ENCODE data around the gene EXD3. TPM values are rescaled to one million over a fixed set of nuclear protein-coding genes. Genes with fewer than 3 reads are reported as not detected.

Gene EXD3
- total RNA-seq, 1 experiment from 2014 or later = 15.3 TPM

GRCh38 chr9:137278061-137278701 is 144.8 kb downstream of the EXD3 start:
- H3T11ph ChIP-seq (ENCODE audit: low read length) = no peak overlapping the region
- no peaks in the 10 kb centered on the region for H3K27me3 ChIP-seq (ENCODE audit: insufficient read depth, low read length)
- Mint-ChIP-seq H3K9me3 (no peaks in the 10 kb centered on the region), H3K36me3 (ENCODE audit: insufficient read depth in 1 of 3, low read depth in 3 of 3) (peaks cover 0 to 7% (median 4%) of the 10 kb centered on the region in 3 experiments; a peak in 4 of 7 replicates), H3K4me3 (peak overlapping the region; percentile 48 to 51; a peak in 4 of 5 replicates), H3K27ac (peak overlapping the region in 1 of 3 experiments; percentile 75; a peak in 1 of 7 replicates), H3K4me1 (peaks cover 20 to 29% of the 10 kb centered on the region in 2 experiments), H3K27me3 (ENCODE audit: low read depth) (peaks cover 13% of the 10 kb centered on the region)
- H4K8ac ChIP-seq (replicated peaks; ENCODE audit: insufficient read length, low read depth, low read length) = no peak overlapping the region
- H3K56ac ChIP-seq (ENCODE audit: insufficient read length, low read depth, low read length) = no peak overlapping the region
- H3K79me1 ChIP-seq (ENCODE audit: insufficient read depth, low read depth, low read length, poor library complexity, severe bottlenecking) = no peaks in the 10 kb centered on the region
- H3K14ac ChIP-seq (ENCODE audit: insufficient read depth, low read length) = no peak overlapping the region
- no peak overlapping the region for H3K18ac ChIP-seq (ENCODE audit: insufficient read length, low read depth, low read length)
- H2BK120ac ChIP-seq (ENCODE audit: low read depth, low read length, poor library complexity, severe bottlenecking) = no peak overlapping the region
- H3K9me3 ChIP-seq (ENCODE audit: control insufficient read depth, low read depth, low read length) = no peaks in the 10 kb centered on the region
- no peak overlapping the region for H2BK15ac ChIP-seq (ENCODE audit: low read depth, low read length)
- H3K23me2 ChIP-seq (ENCODE audit: insufficient read length, low read depth, low read length, poor library complexity, severe bottlenecking) = peaks cover 12% of the 10 kb centered on the region
- H2BK12ac ChIP-seq (ENCODE audit: insufficient read length, low read depth, low read length) = no peak overlapping the region
- no peak overlapping the region for H2BK20ac ChIP-seq (ENCODE audit: low read depth, low read length, poor library complexity, severe bottlenecking)
- H4K20me1 ChIP-seq (ENCODE audit: control insufficient read depth, insufficient read depth, insufficient read length) = no peaks in the 10 kb centered on the region
- H3K4me2 ChIP-seq (ENCODE audit: insufficient read depth, insufficient read length, low read length) = peak overlapping the region; percentile 10
- no peak overlapping the region for H2AFZ ChIP-seq (ENCODE audit: low read length)
- no peaks in the 10 kb centered on the region for H3K79me2 ChIP-seq (ENCODE audit: insufficient read depth, low read length)
- H3K4ac ChIP-seq (ENCODE audit: low read depth, low read length) = no peak overlapping the region
- no peak overlapping the region for H2BK5ac ChIP-seq (ENCODE audit: insufficient read length, low read length)
- TF ChIP-seq CTCF (conservative IDR thresholded peaks at IDR 0.05) = no peak
- no peak overlapping the region for H3K9ac ChIP-seq (ENCODE audit: extremely low read depth, insufficient read length, low read length)
- no peak overlapping the region for H4K91ac ChIP-seq (ENCODE audit: insufficient read length, low read depth, low read length)
- H2AK5ac ChIP-seq (ENCODE audit: insufficient read length, low read length) = no peak overlapping the region
- no peak overlapping the region for H4K5ac ChIP-seq (ENCODE audit: insufficient read length, low read depth, low read length)
- peak; percentile 60 for DNase-seq
- no CpG with 5 or more reads among the region's 54 CpGs for WGBS (ENCODE audit: extremely low coverage, insufficient read length, low lambda C conversion rate)
- H3K4me1 ChIP-seq (ENCODE audit: insufficient read depth, low read length) = no peaks in the 10 kb centered on the region
- no peak overlapping the region for H3K27ac ChIP-seq (ENCODE audit: insufficient read length, low read depth, low read length)
- H3K23ac ChIP-seq (ENCODE audit: insufficient read length, low read depth, low read length) = no peak overlapping the region
